ENCODE results near the gene LTA4H. TPM values are rescaled to one million over a fixed set of nuclear protein-coding genes. Genes with fewer than 3 reads are reported as not detected.
"Not testable (repeated sequence)": the region's sequence is repeated elsewhere in the genome, so short reads cannot be mapped to it uniquely, and the experiment has no call there.

Gene LTA4H
- total RNA-seq, 2 donors from 2014 or later = 41.2 to 57.6 TPM

- WGBS, 2 donors = 42 to 47% methylated on average over 7 of the region's 7 CpGs
Observed at GRCh38 chr12:96070670-96071279, 35.4 kb upstream of the LTA4H start.

GRCh38 chr12:96069511-96070231 is 34.3 kb upstream of the LTA4H start:
- 74 to 79% methylated on average over 7 of the region's 7 CpGs for WGBS, 2 donors
- no peak for ATAC-seq
- no peaks in the 10 kb centered on the region for H3K4me1 ChIP-seq
- no peaks in the 10 kb centered on the region for H3K9me3 ChIP-seq
- intact Hi-C loops (cut with DNase I) = no loop called here
- H3K36me3 ChIP-seq (replicated peaks in 1 of 2; ENCODE audit: insufficient read depth in 1 of 2, low read depth in 2 of 2) = no peaks in the 10 kb centered on the region
- TF ChIP-seq, protein P1, sequence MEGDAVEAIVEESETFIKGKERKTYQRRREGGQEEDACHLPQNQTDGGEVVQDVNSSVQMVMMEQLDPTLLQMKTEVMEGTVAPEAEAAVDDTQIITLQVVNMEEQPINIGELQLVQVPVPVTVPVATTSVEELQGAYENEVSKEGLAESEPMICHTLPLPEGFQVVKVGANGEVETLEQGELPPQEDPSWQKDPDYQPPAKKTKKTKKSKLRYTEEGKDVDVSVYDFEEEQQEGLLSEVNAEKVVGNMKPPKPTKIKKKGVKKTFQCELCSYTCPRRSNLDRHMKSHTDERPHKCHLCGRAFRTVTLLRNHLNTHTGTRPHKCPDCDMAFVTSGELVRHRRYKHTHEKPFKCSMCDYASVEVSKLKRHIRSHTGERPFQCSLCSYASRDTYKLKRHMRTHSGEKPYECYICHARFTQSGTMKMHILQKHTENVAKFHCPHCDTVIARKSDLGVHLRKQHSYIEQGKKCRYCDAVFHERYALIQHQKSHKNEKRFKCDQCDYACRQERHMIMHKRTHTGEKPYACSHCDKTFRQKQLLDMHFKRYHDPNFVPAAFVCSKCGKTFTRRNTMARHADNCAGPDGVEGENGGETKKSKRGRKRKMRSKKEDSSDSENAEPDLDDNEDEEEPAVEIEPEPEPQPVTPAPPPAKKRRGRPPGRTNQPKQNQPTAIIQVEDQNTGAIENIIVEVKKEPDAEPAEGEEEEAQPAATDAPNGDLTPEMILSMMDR (IDR thresholded peaks at IDR 0.05) = no peak
- no peak for TF ChIP-seq POLR2A (IDR thresholded peaks at IDR 0.05)
- no peaks in the 10 kb centered on the region for H3K27me3 ChIP-seq
- H3K4me3 ChIP-seq = no peak overlapping the region
- no peak for DNase-seq
- H3K27ac ChIP-seq = no peak overlapping the region

More at GRCh38 chr12:96070670-96071279, 35.4 kb upstream of the LTA4H start:
- no peaks in the 10 kb centered on the region for H3K36me3 ChIP-seq (replicated peaks in 1 of 2; ENCODE audit: insufficient read depth in 1 of 2, low read depth in 2 of 2)
- intact Hi-C loops (cut with DNase I) = no loop called here
- no peak overlapping the region for H3K27ac ChIP-seq
- H3K27me3 ChIP-seq = no peaks in the 10 kb centered on the region
- TF ChIP-seq, protein P1 (IDR thresholded peaks at IDR 0.05) = peak in 1 of 7 experiments; percentile 8
- no peak for TF ChIP-seq POLR2A (IDR thresholded peaks at IDR 0.05)
- no peak overlapping the region for H3K4me3 ChIP-seq
- H3K4me1 ChIP-seq = no peaks in the 10 kb centered on the region
- no peaks in the 10 kb centered on the region for H3K9me3 ChIP-seq
- no peak for ATAC-seq
- no peak for DNase-seq

GRCh38 chr12:96068636-96069035 is 33.2 kb upstream of the LTA4H start:
- no peak overlapping the region for H3K4me3 ChIP-seq
- no peaks in the 10 kb centered on the region for H3K27me3 ChIP-seq
- no peak overlapping the region for H3K27ac ChIP-seq
- H3K4me1 ChIP-seq = no peaks in the 10 kb centered on the region
- ATAC-seq (no peak), DNase-seq (no peak)
- TF ChIP-seq, protein P1 (IDR thresholded peaks at IDR 0.05) = no peak
- TF ChIP-seq POLR2A (IDR thresholded peaks at IDR 0.05) = no peak
- intact Hi-C loops (cut with DNase I) = no loop called here
- WGBS, 2 donors = 56 to 70% methylated on average over 2 of the region's 2 CpGs
- H3K36me3 ChIP-seq (replicated peaks in 1 of 2; ENCODE audit: insufficient read depth in 1 of 2, low read depth in 2 of 2) = no peaks in the 10 kb centered on the region
- H3K9me3 ChIP-seq = no peaks in the 10 kb centered on the region

DNA sequence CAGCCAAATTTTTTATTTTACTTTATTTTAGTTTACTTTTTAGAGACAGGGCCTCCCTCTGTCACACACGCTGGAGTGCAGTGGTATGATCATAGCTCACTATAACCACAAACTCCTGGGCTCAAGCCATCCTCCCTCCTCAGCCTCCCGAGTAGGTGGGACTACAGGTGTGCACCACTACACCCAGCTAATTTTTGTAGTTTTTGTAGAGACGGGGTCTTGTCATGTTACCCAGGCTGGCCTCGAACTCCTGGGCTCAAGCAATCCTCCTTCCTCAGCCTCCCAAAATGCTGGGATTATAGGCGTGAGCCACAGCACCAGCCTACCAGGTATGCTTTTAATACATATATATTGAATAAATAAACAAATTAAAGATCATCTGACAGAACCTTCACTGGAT is 32.7 kb upstream of the LTA4H start:
- Histone ChIP-seq H3K9me3 (no peaks in the 10 kb centered on the region), H3K36me3 (replicated peaks in 1 of 2; ENCODE audit: insufficient read depth in 1 of 2, low read depth in 2 of 2) (no peaks in the 10 kb centered on the region), H3K4me3 (no peak overlapping the region), H3K4me1 (no peaks in the 10 kb centered on the region), H3K27me3 (no peaks in the 10 kb centered on the region), H3K27ac (no peak overlapping the region)
- no peak for ATAC-seq
- intact Hi-C loops (cut with DNase I) = no loop called here
- WGBS, 2 donors = 81 to 86% methylated on average over 5 of the region's 5 CpGs
- no peak for DNase-seq
- TF ChIP-seq, protein P1 (IDR thresholded peaks at IDR 0.05) = no peak
- TF ChIP-seq POLR2A (IDR thresholded peaks at IDR 0.05) = no peak

GRCh38 chr12:96065776-96066175 is 30.4 kb upstream of the LTA4H start:
- H3K4me3 ChIP-seq; H3K27ac ChIP-seq; H3K27me3 ChIP-seq; intact Hi-C loops (cut with DNase I); DNase-seq; H3K36me3 ChIP-seq (replicated peaks in 1 of 2; ENCODE audit: insufficient read depth in 1 of 2, low read depth in 2 of 2); H3K4me1 ChIP-seq; H3K9me3 ChIP-seq; ATAC-seq: not testable (repeated sequence)
- WGBS, 2 donors = 84 to 88% methylated on average over 3 of the region's 3 CpGs
